Duodenal mucosa (tissue), 2 donors: ENCODE measurements around the gene POU6F1.
A peak's percentile ranks its signal among the peaks of the same experiment; 100 is the strongest.
"Not testable (repeated sequence)": the region's sequence is repeated elsewhere in the genome, so short reads cannot be mapped to it uniquely, and the experiment has no call there.

Experiments used
- H3K27ac ChIP-seq: one replicate; pipeline ENCODE4 v1.7.0; 2013; ENCODE audit warnings: low read depth, low read length
- H3K27me3 ChIP-seq, 2 donors: one replicate each; pipeline ENCODE4 v1.7.0; 2013; ENCODE audit warnings: low read length in 2 of 2, control low read depth in 1 of 2; ENCODE audit not compliant: insufficient read depth in 2 of 2, control insufficient read depth in 1 of 2
- H3K36me3 ChIP-seq, 2 donors: one replicate each; pipeline ENCODE4 v1.7.0; 2013; ENCODE audit warnings: low read length in 2 of 2, control low read depth in 1 of 2; ENCODE audit not compliant: insufficient read depth in 2 of 2, control insufficient read depth in 1 of 2
- H3K4me1 ChIP-seq, 2 donors: one replicate each; pipeline ENCODE4 v1.7.0; 2013; ENCODE audit warnings: low read length in 2 of 2, control low read depth in 1 of 2; ENCODE audit not compliant: insufficient read depth in 2 of 2, control insufficient read depth in 1 of 2
- H3K4me3 ChIP-seq, 2 donors: one replicate each; pipeline ENCODE4 v1.7.0; 2013; ENCODE audit warnings: low read length in 2 of 2, low read depth in 1 of 2
- H3K9ac ChIP-seq, 2 donors: one replicate each; pipeline ENCODE4 v1.7.0; 2013; ENCODE audit warnings: low read length in 2 of 2, low read depth in 1 of 2
- H3K9me3 ChIP-seq, 2 donors: one replicate each; pipeline ENCODE4 v1.7.0; 2013; ENCODE audit warnings: low read length in 2 of 2, control low read depth in 1 of 2; ENCODE audit not compliant: control insufficient read depth in 1 of 2

Gene POU6F1

DNA sequence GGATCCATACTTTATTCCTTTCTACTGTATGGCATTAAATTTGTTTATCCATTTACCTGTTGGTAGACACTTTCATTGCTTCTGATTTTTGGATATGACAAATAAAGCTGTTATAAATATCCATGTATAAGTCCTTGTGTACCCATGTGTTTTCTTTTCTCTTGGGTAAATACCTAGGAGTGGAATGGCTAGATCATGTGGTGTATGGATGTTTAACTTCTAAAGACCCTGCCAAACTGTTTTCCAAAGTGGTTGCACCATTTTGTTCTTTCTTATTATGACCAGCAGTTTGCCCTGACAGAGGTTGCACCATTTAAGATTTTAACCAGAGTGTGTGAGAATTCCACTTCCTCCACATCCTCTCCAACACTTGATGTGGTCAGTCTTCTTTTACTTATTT lies 14.8 kb upstream of the POU6F1 start:
- no peak overlapping the region for H3K9ac ChIP-seq
- H3K36me3 ChIP-seq: no peaks in the 10 kb centered on the region
- no peaks in the 10 kb centered on the region for H3K9me3 ChIP-seq
- no peaks in the 10 kb centered on the region for H3K4me1 ChIP-seq
- H3K27ac ChIP-seq: no peak overlapping the region
- H3K27me3 ChIP-seq: no peaks in the 10 kb centered on the region
- no peak overlapping the region for H3K4me3 ChIP-seq

DNA sequence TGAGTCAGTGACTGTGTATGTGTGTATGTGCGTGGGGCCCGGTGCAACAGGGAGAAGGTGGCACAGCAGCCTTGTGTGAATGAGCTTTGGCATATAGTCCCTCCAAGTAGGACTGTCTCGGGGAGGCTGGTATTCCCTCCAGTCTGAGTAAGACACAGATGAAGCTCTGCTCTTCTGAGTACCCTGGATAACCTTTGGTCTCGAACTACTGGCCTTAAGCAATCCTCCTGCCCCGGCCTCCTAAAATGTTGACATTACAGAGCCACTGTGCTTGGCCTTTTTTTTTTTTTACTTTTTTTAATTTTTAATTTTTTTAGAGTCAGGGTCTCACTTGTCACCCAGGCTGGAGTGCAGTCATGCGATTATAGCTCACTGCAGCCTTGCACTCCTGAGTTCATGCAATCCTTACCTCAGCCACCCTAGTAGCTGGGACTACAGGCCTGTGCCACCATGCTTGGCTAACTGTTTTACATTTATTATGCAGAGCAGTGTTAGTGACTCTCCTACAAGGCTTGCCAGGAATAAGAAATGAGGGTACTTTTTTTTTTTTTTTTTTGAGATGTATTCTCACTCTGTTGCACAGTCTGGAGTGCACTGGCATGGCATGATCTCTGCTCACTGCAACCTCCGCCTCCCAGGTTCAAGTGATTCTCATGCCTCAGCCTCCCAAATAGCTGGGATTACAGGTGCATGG lies 11.4 kb upstream of the POU6F1 start:
- no peak overlapping the region for H3K27ac ChIP-seq
- no peak overlapping the region for H3K9ac ChIP-seq
- no peaks in the 10 kb centered on the region for H3K9me3 ChIP-seq
- H3K4me3 ChIP-seq: no peak overlapping the region
- no peaks in the 10 kb centered on the region for H3K36me3 ChIP-seq
- H3K4me1 ChIP-seq: no peaks in the 10 kb centered on the region
- H3K27me3 ChIP-seq: no peaks in the 10 kb centered on the region

DNA sequence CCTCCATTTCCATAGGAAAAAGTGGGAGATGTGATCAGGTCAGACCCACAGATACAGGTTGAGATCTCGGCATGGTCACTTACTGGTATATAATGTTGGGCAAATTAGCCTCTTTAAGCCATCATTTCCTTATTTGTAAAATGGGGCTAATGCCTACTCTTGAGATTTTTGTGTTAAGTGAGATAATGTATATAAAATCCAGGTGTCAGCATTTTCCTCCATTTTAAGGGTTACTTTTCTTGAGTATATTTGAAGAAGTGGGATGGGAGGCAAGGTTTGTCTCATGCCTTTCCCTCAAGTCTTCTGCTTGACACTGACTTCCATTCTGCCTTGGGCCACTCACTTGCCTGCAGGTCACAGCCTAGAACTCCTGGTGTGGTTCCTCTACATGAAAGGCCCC lies 10.1 kb upstream of the POU6F1 start:
- Histone ChIP-seq H3K9me3 (no peaks in the 10 kb centered on the region), H3K4me3 (no peak overlapping the region), H3K27me3 (no peaks in the 10 kb centered on the region)

DNA sequence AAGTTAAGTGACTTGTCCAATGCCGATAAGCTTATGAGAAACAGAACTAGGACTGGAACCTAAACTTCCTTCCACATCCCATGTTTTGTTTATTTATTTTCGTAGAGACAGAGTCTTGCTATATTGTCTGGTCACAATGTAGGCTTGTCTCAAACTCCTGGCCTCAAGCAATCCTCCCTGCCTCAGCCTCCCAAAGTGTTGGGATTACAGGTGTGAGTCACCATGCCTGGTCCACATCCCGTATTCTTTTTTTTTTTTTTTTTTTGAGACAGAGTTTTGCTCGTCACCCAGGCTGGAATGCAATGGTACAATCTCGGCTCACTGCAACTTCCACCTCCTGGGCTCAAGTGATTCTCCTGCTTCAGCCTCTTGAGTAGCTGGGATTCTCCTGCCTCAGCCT lies 9.2 kb upstream of the POU6F1 start:
- not testable (repeated sequence) for H3K27me3 ChIP-seq, H3K9ac ChIP-seq

More for the DNA sequence above, 10.1 kb upstream of the POU6F1 start:
- Histone ChIP-seq H3K4me1 (no peaks in the 10 kb centered on the region), H3K9ac (no peak overlapping the region), H3K27ac (no peak overlapping the region), H3K36me3 (no peaks in the 10 kb centered on the region)

DNA sequence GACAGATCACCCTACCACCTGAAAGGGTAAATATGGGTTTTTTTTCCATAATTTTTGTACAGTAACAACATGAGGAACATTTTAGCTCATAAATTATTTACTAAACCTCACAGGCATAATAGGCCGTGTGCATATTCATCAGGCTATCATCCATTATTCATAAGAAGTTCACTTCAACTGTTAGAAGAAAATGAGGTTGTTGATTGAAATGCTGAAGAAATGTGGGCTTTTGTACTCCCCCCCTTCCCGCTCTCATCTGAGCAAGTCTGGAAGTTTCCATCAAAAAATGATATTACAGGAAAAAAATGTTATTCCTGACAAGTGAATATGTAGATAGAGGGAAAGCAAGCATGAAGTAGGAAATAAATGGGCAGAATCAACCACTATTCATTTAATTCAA lies 7.9 kb upstream of the POU6F1 start:
- H3K9ac ChIP-seq: no peak overlapping the region
- no peak overlapping the region for H3K4me3 ChIP-seq
- H3K36me3 ChIP-seq: no peaks in the 10 kb centered on the region
- H3K27me3 ChIP-seq: no peaks in the 10 kb centered on the region
- H3K27ac ChIP-seq: no peak overlapping the region
- no peaks in the 10 kb centered on the region for H3K9me3 ChIP-seq
- H3K4me1 ChIP-seq: peaks cover 0 to 5% of the 10 kb centered on the region in 2 donors

More for the DNA sequence above, 9.2 kb upstream of the POU6F1 start:
- H3K27ac ChIP-seq, H3K4me3 ChIP-seq, H3K36me3 ChIP-seq, H3K9me3 ChIP-seq, H3K4me1 ChIP-seq: not testable (repeated sequence)

DNA sequence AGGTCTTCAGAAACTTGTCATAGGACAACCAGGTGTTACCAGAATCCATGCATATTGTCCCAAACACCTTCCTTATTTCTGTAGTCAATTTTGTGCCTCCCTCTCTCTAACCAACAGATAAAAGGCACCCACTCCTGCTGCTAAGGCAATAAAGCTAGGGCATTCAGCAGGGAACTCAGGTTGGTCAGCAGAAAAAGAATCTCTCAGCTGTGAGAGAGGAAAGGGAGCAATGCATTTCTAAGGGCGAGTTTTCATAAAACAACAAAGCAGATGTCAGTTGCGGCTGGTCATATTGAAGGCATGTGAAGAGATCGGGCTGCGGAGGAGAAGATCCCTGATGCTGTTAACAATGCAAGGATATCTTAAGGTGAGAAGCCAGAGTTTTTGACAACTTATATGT lies 7.4 kb upstream of the POU6F1 start:
- Histone ChIP-seq H3K27ac (no peak overlapping the region), H3K4me1 (peaks cover 0 to 5% of the 10 kb centered on the region in 2 donors), H3K9me3 (no peaks in the 10 kb centered on the region), H3K27me3 (no peaks in the 10 kb centered on the region), H3K36me3 (no peaks in the 10 kb centered on the region), H3K9ac (no peak overlapping the region), H3K4me3 (no peak overlapping the region)

DNA sequence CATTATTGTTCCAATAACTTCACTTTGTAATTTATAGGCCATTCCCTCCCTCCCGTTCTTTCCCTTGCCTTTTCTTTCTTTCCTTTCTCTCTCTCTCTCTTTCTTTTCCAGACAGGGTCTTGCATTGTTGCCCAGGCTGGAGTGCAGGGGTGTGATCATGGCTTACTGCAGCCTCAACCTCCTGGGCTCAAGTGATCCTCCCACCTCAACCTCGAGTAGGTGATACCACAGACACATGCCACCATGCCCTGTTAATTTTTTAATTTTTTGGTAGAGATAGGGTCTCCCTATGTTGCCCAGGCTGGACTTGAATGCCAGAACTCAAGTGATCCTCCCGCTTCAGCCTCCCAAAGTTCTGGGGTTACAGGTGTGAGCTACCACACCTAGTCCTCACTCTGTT lies 6.8 kb upstream of the POU6F1 start:
- Histone ChIP-seq H3K36me3 (no peaks in the 10 kb centered on the region), H3K9ac (no peak overlapping the region), H3K27me3 (no peaks in the 10 kb centered on the region), H3K9me3 (no peaks in the 10 kb centered on the region), H3K4me1 (peaks cover under 1 to 7% of the 10 kb centered on the region in 2 donors), H3K4me3 (no peak overlapping the region), H3K27ac (no peak overlapping the region)

DNA sequence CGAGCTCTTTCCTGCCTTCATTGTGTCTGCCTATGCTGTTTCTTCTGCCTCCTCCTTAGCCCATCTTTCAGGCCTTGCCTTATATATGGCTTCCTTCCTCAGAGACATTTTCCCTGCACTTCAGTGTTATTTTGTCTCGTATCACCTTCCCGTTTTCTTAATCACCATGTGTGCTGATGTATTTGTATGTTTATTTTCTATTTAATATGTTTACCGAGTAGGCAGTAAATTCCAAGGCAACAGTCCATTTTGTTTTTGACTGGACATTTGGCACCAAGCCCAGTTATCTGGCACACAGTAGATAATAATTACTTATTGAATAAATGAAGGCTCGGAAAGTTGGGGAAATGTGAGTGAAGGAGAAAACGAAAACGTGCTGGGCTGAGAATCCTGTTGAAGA lies 4.6 kb upstream of the POU6F1 start:
- Histone ChIP-seq H3K4me3 (no peak overlapping the region), H3K27ac (no peak overlapping the region), H3K9me3 (no peaks in the 10 kb centered on the region), H3K4me1 (peaks cover 14 to 21% of the 10 kb centered on the region in 2 donors), H3K9ac (no peak overlapping the region), H3K36me3 (no peaks in the 10 kb centered on the region), H3K27me3 (no peaks in the 10 kb centered on the region)

DNA sequence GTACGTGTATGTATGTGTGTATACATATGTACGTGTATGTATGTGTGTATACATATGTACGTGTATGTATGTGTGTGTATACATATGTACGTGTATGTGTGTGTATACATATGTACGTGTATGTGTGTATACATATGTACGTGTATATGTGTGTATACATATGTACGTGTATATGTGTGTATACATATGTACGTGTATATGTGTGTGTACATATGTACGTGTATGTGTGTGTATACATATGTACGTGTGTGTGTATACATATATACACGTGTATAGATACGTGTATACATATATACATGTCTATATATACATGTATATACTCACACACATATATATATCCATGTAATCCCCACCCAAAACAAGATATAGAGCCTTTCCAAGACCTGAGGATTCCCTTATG lies 2.0 kb upstream of the POU6F1 start:
- H3K27ac ChIP-seq, H3K36me3 ChIP-seq, H3K27me3 ChIP-seq, H3K9me3 ChIP-seq, H3K9ac ChIP-seq, H3K4me3 ChIP-seq: not testable (repeated sequence)
- H3K4me1 ChIP-seq: peaks cover 14 to 21% of the 10 kb centered on the region in 2 donors

DNA sequence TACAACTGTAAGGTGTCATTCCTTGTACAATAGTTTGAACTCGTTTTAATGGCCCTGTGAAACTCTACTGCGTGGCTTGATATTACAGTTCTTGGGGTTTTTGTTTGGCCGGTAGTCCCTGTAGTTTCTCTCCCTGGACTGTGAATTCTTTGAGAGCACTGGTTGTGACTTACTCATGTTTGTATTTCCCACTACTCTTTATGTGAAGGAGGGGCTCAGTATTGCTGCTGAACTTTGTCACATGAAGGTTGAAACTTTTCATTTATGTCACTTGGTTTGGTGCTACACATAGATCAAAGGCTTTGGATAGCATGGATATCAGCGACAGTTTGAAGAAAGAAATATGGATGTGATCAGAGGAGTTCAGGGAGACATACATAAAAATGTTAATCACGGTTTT lies 1.5 kb upstream of the POU6F1 start:
- Histone ChIP-seq H3K27me3 (no peaks in the 10 kb centered on the region), H3K27ac (no peak overlapping the region), H3K4me3 (peak overlapping the region in 1 of 2 donors; percentile 93), H3K4me1 (peaks cover 14 to 21% of the 10 kb centered on the region in 2 donors), H3K9me3 (no peaks in the 10 kb centered on the region), H3K36me3 (no peaks in the 10 kb centered on the region), H3K9ac (peak overlapping the region in 1 of 2 donors; percentile 18)
